ENCODE results near the gene CFAP107.
"Not testable (repeated sequence)": the region's sequence is repeated elsewhere in the genome, so short reads cannot be mapped to it uniquely, and the experiment has no call there.

CFAP107 gene, protein sequence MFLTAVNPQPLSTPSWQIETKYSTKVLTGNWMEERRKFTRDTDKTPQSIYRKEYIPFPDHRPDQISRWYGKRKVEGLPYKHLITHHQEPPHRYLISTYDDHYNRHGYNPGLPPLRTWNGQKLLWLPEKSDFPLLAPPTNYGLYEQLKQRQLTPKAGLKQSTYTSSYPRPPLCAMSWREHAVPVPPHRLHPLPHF

GRCh38 chr1:12745992-12746323 is at the start of gene CFAP107:
CFAP107 (plus strand) TSS chr1:12746200; CDS start chr1:12746431, 231 bp downstream.
- no peak for DNase-seq

GRCh38 chr1:12696658-12697057 is 49.3 kb upstream of the CFAP107 start:
- no peak for DNase-seq

- DNase-seq: no peak
Measured at GRCh38 chr1:12697397-12697796, 48.6 kb upstream of the CFAP107 start.

- DNase-seq: no peak
Measured at GRCh38 chr1:12703821-12704451, 42.1 kb upstream of the CFAP107 start.

DNA sequence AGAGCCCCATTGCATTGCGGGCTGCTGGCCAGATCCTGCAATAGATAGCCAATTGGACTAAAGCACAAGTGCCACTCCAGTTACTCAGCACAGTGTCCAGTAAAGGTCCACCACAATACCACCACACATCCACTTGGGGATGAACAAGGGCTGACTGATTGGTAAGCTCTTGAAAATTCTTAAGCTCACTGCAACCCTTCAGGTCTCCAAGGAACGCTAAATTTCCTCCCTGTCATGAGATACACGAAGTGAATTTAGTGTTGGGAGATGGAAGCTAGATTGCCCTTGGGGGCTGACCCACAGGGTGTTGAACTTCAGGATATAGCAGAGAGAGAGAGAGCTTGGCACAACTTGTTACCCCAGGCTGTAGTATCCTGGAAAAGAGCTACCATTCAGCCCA is 39.9 kb upstream of the CFAP107 start:
- no peak for DNase-seq

GRCh38 chr1:12708396-12709090 is 37.5 kb upstream of the CFAP107 start:
- no peak for DNase-seq

DNA sequence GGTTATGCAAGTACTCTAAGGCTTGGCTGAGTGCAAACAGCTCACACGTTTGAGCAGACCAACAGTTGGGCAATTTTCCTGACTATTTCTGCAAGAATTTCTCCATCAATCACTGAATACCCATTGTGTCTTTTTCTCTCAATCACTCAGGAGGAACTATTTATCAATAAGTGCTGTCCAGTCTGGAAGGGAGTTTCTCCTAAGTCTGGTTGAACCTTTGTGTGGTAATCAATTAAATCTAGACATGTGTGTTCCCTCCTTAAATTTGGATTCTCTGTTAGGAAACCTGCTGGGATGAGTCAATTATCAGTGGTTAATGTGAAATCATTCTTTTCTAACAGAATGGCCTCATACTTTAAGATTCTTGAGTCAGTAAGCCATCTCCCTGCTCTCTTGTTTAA is 36.9 kb upstream of the CFAP107 start:
- no peak for DNase-seq

GRCh38 chr1:12709696-12710095 is 36.3 kb upstream of the CFAP107 start:
- DNase-seq: no peak

- DNase-seq: no peak
Measured at GRCh38 chr1:12711536-12711935, 34.5 kb upstream of the CFAP107 start.

GRCh38 chr1:12712076-12712475 is 33.9 kb upstream of the CFAP107 start:
- DNase-seq: no peak

DNA sequence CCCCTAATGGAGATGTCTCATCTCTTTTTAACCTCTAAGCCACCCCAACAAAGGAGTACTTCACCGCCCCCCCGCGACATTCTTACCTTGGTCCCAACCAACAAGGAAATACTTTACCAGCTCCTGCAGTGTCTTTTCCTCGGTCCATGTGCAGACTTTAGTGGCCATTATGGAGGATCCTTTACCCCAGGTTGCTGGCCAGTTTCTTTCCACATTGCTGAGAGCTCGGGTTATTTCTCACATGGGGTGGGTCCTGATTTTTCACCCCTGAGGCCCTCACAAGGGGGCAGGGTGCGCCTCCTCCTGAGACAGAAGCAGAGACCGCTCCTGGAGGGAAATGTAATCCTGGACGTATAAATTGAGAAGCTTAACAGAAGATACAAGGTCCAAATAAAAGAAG is 33.1 kb upstream of the CFAP107 start:
- DNase-seq: no peak

DNA sequence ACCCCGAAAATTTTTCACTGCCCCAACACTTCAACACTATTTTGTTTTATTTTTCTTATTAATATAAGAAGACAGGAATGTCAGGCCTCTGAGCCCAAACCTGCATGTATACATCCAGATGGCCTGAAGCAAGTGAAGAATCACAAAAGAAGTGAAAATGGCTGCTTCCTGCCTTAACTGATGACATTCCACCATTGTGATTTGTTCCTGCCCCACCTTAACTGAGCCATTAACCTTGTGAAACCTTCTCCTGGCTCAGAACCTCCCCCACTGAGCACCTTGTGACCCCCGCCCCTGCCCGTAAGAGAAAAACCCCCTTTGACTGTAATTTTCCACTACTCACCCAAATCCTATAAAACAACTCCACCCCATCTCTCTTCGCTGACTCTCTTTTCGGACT is 32.3 kb upstream of the CFAP107 start:
- DNase-seq: not testable (repeated sequence)

- no peak for DNase-seq
Measured at GRCh38 chr1:12714710-12715475, 31.1 kb upstream of the CFAP107 start.

DNA sequence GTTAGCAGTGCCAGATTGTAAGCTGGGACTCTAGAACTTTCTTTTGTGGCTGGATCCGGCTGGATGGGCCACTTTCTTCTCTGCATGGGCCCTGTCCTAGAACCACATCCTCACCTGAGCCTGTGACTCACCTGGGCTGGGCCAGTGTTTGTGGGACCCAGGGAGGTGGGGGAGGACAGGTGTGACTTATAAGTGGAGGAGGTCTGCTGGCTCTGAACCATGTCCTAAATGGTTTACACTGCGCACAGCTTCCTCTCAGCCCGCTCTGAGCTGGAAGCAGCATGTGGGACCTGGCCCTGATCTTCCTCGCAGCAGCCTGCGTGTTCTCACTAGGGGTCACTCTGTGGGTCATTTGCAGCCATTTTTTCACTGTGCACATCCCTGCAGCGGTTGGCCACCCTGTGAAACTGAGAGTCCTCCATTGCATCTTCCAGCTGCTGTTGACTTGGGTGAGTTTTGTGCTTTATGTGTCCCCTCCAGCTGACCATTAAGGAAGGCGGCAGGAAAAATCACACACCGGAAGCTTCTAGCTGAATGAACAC is 30.0 kb upstream of the CFAP107 start, which contains the start of gene AADACL3:
AADACL3 (plus strand) TSS at position 215 of the 542 bp plus-strand sequence; CDS start at position 282, 67 bp downstream.
- DNase-seq: no peak

- no peak for DNase-seq
Measured at GRCh38 chr1:12717301-12717838, 28.6 kb upstream of the CFAP107 start.

DNA sequence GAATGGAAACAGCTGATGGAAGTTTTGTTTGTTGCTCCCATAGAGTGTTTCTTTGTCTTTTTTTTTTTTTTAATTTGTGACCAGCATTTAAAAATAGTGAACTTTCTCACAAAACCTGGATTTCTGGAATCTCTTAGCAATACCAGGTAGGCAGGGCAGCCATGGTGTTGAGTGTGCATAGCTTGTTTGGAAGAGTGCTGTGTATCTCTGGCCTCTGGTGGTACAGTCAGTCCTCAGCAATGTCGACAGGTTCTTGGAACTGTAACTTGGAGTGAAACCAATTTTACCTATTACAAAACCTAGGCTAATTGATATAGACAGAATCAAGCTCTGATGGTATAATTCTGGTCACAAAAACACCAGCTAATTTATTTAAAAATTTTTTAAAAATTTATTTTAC is 23.4 kb upstream of the CFAP107 start:
- DNase-seq: no peak

DNA sequence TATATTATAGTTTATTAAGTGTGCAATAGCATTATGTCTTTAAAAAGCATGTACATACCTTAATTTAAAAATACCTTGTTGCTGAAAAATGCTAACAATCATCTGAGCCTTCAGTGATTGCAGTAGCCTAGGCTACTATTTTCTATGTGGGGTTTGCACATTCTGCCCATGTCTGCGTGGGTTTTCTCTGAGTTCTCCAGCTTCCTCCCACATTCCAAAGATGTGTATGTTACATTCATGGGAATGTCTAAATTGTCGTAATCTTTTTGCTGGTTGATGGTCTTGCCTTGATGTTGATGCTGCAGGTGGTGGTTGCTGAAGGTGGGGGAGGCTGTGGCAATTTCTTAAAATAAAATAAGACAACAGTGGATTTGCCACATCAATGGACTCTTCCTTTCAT is 17.6 kb upstream of the CFAP107 start:
- DNase-seq: no peak

GRCh38 chr1:12730156-12730555 is 15.8 kb upstream of the CFAP107 start:
- no peak for DNase-seq

DNA sequence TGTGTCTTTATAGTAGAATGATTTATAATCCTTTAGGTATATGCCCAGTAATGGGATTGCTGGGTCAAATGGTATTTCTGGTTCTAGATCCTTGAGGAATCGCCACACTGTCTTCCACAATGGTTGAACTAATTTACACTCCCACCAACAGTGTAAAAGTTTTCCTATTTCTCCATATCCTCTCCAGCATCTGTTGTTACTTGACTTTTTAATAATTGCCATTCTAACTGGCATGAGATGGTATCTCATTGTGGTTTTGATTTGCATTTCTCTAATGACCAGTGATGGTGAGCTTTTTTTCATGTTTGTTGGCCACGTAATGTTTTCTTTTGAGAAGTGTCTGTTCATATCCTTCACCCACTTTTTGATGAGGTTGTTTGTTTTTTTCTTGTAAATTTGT is 14.9 kb upstream of the CFAP107 start:
- not testable (repeated sequence) for DNase-seq

- DNase-seq: no peak
Measured at GRCh38 chr1:12734651-12735050, 11.3 kb upstream of the CFAP107 start.

GRCh38 chr1:12738934-12739333 is 7.1 kb upstream of the CFAP107 start:
- no peak for DNase-seq

DNA sequence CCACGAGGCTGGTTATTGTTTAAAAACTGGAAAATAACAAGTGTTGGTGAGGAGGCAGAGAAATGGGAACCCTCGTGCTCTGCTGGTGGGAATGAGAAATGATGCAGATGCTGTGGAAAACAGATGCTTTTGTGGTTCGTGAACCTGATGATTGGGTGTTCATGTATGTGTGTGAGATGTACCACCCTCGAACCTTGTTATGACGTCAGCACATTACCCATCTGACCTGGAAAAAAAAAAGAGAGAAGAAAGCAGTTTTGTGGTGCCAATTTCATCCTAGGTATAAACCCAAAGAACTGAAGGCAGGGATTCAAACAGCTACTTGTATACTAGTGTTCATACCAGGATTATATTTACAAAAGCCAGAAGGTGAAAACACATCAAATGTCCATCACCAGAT is 6.4 kb upstream of the CFAP107 start:
- no peak for DNase-seq
